HG02938 (cell line): ENCODE measurements around the gene RAB33B.
"Not testable (repeated sequence)": the region's sequence is repeated elsewhere in the genome, so short reads cannot be mapped to it uniquely, and the experiment has no call there.

Experiments used
- ATAC-seq: cut with Tn5 transposase; IDR thresholded peaks from one replicate; pipeline ENCODE4 v1.9.1; 2021; ENCODE audit warnings: mild to moderate bottlenecking, moderate library complexity; ENCODE audit not compliant: unreplicated experiment

RAB33B gene

DNA sequence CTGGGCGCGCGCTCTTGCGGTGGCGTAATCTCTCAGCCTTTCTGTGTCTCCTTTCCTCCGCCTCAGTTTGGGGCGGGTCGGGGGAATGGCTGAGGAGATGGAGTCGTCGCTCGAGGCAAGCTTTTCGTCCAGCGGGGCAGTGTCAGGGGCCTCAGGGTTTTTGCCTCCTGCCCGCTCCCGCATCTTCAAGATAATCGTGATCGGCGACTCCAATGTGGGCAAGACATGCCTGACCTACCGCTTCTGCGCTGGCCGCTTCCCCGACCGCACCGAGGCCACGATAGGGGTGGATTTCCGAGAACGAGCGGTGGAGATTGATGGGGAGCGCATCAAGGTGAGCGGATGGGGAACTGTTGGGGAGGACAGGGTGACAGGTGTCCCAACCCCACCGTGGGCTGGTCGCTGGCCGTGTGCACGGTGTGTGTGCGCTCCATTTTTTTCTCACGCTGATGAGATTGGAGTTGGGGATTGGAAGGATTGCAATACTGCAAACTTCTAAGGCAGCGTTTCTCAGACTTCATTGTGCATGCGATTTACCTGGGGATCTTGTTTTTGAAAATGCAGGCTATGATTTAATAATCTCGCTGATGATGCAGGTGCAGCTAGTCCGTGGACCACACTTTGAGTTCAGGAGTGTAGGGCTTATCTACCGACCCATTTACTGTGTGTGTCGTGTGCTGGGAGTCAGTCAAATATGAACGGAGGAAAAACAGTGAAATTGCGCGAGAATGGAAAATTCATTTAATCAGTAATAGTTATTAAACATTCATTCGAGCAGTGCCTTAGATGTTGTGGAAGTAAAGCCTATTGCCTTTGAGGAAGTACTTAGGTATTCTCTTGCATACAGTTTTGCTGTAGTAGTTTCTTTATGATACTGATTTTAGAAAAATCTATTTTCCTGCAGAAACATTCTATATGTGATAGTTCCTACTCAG lies at the start of gene RAB33B:
Gene RAB33B (plus strand): TSS at position 11 of the 935 bp plus-strand sequence. CDS start 75 bp downstream, at position 86.
- peak; percentile 3 for ATAC-seq

DNA sequence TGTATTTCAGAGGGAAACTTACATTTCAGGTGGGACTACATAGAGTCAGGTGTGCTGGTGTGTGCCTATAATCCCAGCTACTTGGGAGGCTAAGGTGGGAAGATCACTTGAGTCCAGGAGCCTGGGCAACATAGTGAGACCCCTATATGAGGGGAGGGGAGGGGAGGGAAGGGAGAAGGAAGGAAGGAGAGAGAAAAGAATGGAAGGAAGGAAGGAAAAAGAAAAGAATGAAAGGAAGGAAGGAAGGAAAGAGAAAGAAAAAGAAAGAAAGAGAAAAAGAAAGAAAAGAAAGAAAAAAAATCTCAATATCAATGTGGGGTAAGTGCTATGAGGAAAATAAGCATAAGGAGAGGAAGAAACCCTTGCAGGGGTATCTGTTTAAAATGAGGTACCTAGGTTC lies 43.6 kb upstream of the RAB33B start:
- ATAC-seq, result no peak

DNA sequence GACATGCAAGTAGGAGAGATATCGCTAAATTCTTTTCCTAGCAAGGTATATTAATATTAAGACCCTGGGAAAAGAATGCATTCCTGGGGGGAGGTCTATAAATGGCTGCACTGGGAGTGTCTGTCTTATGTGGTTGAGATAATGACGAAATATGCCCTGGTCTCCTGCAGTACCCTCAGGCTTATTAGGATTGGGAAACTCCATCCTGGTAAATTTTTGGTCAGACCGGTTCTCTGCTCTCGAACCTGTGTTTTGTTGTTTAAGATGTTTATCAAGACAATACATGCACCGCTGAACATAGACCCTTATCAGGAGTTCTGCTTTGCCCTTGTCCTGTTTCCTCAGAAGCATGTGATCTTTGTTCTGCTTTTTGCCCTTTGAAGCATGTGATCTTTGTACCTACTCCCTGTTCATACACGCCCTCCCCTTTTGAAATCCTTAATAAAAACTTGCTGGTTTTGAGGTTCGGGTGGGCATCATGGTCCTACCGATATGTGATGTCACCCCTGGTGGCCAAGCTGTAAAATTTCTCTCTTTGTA lies 39.2 kb upstream of the RAB33B start:
- ATAC-seq, result not testable (repeated sequence)

DNA sequence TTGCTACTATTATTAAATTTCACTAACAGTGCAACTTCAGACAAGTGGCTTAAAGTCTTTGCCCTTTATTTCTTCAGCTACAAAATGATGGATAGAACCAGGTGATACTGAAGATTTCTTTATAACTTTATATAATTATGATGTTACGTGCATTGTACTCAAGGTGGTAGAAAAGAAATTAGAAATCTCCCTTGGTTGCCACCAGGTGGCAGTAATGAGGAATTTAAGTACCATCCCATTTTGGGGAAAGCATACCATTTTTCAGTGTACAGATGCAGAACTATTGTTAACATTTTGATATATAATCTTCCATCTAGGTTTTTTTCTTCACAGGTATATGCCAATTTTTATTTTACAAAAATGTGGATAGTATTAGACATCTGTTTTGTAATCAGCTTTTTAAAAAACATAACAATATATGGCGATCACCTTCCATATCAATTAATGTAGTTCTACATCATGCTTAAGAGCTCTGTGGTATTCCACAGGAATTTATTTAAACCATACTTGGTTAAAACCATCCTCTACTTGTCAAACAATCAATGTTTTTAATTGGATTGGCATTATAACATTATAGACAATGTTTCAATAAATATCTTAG lies 37.7 kb upstream of the RAB33B start:
- no peak for ATAC-seq

DNA sequence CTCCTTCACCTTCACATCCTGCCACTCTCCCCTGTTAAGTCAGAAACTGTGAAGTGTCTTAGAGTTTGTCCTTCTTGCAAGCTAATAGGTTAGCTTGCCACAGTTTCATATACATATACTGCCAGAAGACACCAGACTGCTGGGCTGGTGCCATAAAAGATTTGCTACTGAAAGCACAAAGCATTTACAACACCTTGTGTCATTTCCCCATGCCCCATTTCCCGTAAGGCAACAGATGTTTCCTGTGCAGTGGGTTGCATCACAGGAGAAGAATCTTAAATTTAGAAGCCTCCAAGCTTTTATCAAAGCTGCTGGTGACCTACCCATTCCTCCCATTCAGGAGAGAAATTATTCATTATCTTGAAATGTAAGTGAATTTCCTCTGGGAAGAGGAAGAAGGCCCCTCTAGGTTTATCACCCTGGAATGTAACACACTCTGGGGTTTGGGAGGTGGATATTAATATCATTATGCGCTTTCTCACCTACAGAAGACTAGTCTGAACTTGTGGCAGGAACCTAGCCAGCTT lies 34.5 kb upstream of the RAB33B start:
- ATAC-seq, result peak; percentile 88

DNA sequence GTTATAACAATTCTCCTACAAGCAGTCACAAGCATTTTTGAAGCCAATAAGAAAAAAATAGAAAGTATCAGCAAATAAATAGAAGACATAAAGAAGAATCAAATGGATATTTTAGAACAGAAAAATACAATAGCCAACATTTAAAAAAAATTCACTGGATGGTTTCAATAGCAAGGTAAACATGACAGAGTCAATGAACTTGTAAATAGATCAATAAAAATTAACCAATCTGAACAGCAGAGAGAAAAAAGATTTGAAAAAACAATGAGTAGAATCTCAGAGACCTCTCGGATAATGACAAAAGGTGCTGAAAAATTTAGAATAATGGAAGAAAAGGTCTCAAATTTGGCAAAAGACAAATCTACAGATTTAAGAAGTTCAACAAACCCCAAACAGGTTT lies 33.3 kb upstream of the RAB33B start:
- no peak for ATAC-seq

DNA sequence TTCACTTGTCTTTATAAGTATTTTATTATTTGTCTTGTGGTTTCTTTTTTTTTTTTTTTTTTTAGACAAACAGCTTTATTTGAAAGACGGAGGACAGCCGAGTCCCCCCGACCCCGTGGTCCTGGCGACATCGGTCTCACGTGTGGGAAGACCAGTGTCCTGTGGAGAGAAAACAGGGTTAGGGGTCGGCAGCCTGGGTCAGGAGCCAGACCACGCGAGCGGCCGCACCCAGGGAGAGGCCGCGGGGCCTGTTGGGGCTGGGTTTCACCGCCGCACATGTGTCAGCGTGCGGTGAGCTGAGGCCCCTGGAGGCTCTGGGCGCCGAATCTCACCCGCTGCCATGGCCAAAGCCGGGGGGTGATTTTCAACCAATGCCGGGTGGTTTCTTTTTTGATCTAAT lies 17.8 kb upstream of the RAB33B start:
- ATAC-seq, result no peak

DNA sequence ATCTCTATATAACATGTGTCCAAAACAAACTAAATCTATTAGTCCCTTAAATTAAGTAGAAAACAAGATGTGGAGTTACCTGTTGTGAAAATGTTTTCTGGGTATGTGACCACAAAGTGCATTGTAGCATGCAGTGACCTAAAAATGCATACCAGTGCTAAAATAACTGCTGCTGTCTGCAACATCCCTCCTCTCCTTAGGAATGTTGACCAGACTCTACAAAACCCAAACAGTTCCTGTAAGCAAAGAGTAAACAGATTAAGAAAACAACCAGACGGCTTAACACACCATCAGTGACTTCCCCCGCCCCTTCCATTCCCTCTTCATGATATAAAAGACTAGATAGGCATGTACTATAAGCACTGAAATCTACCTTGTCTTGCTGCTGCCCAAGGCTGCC lies 15.8 kb upstream of the RAB33B start:
- ATAC-seq, result no peak

DNA sequence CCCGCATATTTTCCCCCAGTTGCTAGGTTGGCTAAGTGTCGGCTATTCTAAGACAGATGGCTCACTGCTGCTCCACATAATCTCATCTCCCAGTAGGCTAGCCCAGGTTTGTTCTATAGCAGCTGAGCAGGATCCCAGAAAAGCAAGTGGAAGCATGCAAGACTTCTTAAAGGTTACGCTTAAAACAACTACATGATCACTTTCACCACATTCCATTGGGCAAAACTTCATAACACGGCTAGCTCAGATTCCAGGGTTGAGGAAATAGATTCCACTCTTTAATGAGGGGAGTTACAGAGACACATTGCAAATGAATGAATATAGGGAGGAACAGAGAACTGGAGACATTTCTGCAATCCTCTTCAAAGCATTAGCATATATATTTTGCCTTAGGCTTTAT lies 12.9 kb upstream of the RAB33B start:
- ATAC-seq, result no peak

DNA sequence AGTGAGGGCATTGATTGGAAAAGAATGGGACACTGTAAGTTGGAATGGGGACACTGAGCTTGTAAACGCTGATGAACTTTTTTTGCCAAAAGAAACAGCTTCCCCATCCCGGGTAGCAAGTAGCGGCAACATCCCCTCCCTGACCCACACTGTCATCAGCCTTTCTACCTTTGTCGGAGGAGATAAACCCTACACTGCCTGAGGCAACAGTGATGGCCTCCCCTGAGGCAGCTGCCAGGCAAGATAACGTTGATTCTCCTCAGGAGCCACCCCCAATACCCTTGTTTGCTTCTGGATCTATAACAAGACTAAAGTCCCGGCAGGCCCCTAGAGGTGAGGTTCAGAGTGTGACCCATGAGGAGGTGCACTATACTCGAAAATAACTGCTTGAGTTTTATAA lies 10.3 kb upstream of the RAB33B start:
- ATAC-seq, result no peak

DNA sequence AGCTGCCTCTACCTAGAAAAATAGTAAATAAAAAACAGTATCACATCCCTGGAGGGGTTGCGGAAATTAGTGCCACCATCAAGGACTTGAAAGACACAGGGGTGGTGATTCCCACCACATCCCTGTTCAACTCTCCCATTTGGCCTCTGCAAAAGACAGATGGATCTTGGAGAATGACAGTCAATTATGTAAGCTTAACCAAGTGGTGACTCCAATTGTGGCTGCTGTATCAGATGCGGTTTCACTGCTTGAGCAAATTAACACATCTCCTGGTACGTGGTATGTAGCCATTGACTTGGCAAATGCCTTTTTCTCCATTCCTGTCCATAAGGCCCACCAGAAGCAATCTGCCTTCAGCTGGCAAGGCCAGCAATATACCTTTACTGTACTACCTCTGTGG lies 9.0 kb upstream of the RAB33B start:
- ATAC-seq, result not testable (repeated sequence)

DNA sequence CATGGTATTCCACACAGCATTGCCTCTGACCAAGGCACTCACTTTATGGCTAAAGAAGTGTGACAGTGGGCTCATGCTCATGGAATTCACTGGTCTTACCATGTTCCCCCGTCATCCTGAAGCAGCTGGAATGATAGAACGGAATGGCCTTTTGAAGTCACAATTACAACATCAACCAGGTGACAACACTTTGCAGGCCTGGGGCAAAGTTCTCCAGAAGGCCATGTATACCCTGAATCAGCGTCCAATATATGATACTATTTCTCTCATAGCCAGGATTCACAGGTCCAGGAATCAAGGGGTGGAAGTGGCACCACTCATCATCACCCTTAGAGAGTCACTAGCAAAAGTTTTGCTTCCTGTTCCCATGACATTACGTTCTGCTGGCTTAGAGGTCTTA lies 6.8 kb upstream of the RAB33B start:
- not testable (repeated sequence) for ATAC-seq

DNA sequence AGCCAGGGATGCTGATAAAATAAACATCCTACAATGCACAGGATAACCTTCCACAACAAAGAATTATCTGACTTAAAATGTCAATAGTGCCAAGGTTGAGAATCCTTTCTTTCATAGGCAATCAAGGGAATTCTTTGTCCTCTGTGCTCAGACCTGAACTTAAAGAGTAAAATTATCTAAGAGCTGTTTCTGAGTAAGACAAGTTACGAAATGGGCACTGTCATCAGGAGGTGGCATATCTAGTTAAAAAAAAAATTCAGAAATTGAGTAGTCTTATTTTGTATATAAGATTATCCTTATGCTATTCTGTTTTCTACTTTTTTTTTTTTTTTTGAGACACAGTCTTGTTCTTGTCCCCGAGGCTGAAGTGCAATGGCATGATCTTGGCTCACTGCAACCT lies 3.3 kb upstream of the RAB33B start:
- no peak for ATAC-seq

DNA sequence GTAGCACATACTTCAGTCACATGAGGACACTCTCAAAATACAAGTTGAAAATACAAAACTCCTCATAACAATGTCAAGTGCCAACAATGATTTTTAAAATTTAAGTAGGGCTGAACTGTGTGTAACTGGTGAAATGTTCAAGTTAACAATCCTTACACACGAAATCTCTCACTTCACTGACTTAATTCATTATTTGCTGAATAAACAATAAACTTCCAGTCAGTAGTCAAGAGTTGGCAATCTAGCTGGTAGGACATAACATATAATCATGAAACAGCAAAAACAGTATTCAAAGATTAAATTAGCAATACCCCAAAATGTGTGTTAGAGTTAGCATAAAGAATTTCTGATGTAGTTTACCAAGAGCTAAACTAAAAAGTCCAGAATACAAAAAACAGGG lies 1.9 kb upstream of the RAB33B start:
- ATAC-seq, result no peak

DNA sequence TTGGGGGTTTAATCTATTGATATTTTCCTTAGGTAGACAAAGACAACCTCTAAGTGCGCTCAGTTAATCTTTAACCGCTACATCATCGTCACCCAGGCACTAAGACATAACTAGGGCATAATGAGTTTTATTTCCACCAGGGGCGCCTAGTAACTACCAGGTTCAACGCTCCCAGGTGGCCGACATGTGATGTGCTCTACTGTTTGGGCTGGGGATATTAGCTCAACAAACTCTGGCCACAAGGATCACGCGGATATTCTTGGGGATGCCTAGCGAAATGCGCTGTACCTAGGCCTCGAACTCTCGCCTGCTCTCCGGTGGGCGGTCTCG lies 915 bp upstream of the RAB33B start:
- ATAC-seq, result peak; percentile 57

DNA sequence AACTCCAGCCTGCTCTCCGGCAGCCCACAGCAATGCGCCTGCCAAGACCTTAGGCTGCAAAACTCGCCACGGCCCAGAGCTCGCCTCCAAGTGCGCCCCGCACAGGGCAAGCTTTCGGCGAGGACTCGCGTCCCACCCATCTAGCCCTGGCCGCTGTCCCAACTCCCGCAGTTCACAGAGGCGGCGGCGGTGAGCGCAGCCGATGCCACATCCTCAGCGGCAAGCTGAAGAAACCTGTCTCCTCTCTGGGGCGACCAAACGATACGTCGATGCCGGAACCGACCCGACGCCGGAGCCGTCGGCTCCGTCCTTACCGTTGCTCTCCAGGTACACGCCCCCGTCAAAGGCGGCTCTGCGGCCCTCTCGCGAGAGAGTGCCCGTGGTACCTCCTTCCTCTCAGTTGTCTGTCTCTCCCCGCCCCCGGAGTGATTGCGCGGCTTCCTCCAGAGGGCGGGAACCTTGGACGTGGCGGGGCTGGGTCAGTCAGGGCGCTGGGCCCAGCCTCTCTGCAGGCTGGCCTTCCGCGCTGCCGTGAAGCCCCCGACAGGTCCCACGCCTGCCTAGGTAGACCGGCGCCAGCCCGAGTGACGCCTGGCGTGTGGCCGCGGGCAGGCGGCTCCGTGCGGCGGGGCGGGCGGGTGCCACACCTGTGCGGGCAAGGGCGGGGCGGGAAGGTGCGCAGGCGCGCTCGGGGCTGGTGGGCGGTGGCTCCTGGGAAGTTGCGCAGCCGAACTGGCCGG lies 380 bp upstream of the RAB33B start:
- ATAC-seq, result peak; percentile 84

DNA sequence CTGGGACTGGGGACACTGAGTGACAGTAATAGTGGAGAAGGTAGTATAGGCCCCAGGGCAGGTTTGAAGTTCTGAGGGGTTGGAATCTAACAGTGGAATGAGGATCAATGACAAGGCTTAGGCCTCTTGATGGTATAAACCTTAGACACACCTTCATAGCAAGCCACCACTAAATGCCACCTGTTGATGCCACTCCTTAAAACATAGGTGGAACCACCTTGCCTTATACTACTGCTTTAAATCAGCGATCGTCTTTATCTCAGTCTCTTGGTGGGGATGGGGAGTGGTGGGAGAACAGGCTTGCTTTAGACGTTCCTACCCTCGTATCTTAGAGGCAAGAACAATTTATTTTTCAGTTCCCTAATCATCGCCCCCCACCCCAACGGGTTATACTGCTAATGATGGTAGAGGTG lies 1.2 kb downstream of the RAB33B start:
- ATAC-seq, result no peak

DNA sequence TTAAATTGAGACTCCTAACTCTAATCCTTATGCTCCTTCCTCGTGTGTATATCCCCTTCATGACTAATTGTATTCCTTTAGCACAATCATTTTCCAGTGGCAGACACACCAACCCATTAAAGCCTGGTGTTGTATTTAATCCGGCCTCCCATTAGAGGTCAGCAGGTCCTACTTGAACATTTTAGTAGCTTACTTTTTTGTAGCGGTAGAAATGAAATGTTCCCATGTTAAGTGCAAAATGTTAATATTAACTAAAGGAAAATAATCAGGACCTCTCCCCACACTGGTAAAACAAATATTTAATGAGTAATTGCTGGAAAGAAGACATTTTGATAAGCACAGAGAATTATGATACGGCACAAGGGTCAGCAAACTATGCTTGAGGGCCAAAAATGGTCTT lies 3.4 kb downstream of the RAB33B start:
- ATAC-seq, result no peak

DNA sequence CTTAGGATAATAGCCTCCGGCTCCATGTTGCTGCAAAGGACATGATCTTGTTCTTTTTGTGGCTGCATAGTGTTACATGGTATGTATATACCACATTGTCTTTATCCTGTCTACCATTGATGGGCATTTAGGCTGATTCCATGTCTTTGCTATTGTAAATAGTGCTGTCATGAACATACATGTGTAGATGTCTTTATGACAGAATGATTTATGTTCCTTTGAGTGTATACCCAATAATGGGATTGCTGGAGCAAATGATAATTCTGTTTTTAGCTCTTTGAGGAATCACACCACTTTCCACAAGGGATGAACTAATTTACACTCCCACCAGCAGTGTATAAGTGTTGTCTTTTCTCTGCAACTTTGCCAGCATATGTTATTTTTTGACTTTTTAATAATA lies 4.6 kb downstream of the RAB33B start:
- no peak for ATAC-seq

DNA sequence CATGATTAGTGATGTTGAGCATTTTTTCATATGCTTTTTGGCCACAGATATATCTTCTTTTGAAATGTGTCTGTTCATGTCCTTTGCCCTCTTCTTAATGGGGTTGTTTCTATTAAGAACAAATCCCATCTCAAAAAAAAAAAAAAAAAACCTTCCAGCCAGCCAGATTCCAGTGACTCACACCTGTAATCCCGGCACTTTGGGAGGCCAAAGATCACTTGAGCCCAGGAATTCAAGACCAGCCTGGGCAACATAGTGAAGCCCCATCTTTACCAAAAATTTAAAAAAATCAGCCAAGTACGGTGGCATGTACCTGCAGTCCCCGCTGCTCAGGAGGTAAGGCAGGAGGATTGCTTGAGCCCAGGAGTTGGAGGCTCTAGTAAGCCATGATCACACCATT lies 5.1 kb downstream of the RAB33B start:
- ATAC-seq, result no peak

DNA sequence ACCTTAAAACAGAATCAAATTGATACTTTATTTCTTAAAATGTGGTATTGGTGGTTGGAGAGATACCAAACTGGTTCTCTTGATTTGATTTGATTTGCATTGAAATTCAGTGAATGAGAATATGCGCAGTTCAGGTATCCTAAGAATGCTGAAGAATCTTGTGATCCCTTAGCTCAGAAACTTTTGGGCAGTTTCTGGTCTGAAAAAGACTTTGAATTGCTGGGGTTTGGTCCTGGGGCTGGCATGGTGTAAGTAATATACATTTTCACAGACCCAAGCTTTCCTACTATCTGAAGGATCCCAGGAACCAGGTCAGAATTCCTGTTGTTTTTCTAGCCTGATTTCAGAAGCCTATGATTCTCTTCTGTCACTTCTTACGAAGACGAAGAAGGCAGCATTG lies 6.6 kb downstream of the RAB33B start:
- no peak for ATAC-seq
